Small intestine (tissue), 16 donors: ENCODE results near the gene CYP4F3. TPM values are rescaled to one million over a fixed set of nuclear protein-coding genes. Genes with fewer than 3 reads are reported as not detected.
"Not testable (repeated sequence)": the region's sequence is repeated elsewhere in the genome, so short reads cannot be mapped to it uniquely, and the experiment has no call there.

ENCODE experiments used
- DNase-seq, 2 donors: peaks; one replicate each; pipeline versions ENCODE4 v3.0.0 to v3.0.0-alpha.2; 2013
- FAIRE-seq: peaks from 2 replicates; lab custom pipeline; 2012; peaks lifted over from hg19 to GRCh38; lab: Jason Lieb, UNC
- H3K27ac ChIP-seq, 3 donors: one replicate each; pipeline ENCODE4 v1.5.1; 2013; ENCODE audit warnings: low read length in 2 of 3, mild to moderate bottlenecking in 2 of 3, control low read depth in 1 of 3, inconsistent platforms in 1 of 3, low read depth in 1 of 3, moderate library complexity in 1 of 3
- H3K27me3 ChIP-seq, 3 donors: one replicate each; pipeline ENCODE4 v1.6.1; 2013; ENCODE audit warnings: low read length in 3 of 3, inconsistent platforms in 1 of 3; ENCODE audit not compliant: control insufficient read depth in 3 of 3, insufficient read depth in 3 of 3
- H3K36me3 ChIP-seq, 3 donors: one replicate each; pipeline ENCODE4 v1.6.1; 2013; ENCODE audit warnings: low read length in 3 of 3, inconsistent platforms in 1 of 3, low read depth in 1 of 3, mild to moderate bottlenecking in 1 of 3, moderate library complexity in 1 of 3; ENCODE audit not compliant: control insufficient read depth in 3 of 3, insufficient read depth in 2 of 3
- H3K4me1 ChIP-seq, 3 donors: one replicate each; pipeline ENCODE4 v1.6.1; 2013; ENCODE audit warnings: low read length in 2 of 3, inconsistent platforms in 1 of 3, low read depth in 1 of 3, mild to moderate bottlenecking in 1 of 3, moderate library complexity in 1 of 3; ENCODE audit not compliant: control insufficient read depth in 3 of 3, insufficient read depth in 2 of 3
- H3K4me3 ChIP-seq, 3 donors: one replicate each; pipeline ENCODE4 v1.5.1; 2013; ENCODE audit warnings: low read length in 3 of 3, control low read depth in 1 of 3, inconsistent platforms in 1 of 3, low read depth in 1 of 3, mild to moderate bottlenecking in 1 of 3, moderate library complexity in 1 of 3
- H3K9me3 ChIP-seq, 2 donors: one replicate each; pipeline ENCODE4 v1.6.1; 2013; ENCODE audit warnings: low read depth in 1 of 2, low read length in 1 of 2; ENCODE audit not compliant: control insufficient read depth in 2 of 2, insufficient read depth in 1 of 2
- WGBS, 3 donors: extraction: QIAGEN DNeasy Blood & Tissue Kit; methylation state at CpG; one replicate each; pipeline ENCODE4 v1.1.7; 2013; 5-methylcytosine and 5-hydroxymethylcytosine counted together
- long read RNA-seq, 10 donors: transcript quantifications; one replicate each; lab custom pipeline, GENCODE V29; 2026
- polyA plus RNA-seq, 4 donors: library from polyadenylated mRNA; stranded (reverse) in 3 of 4; unstranded in 1 of 4; fragments of 200-250 nt in 3 of 4; fragments of 120-200 nt in 1 of 4; gene quantifications; one replicate each; pipeline versions ENCODE4 v1.2.1 to v1.2.3, GENCODE V29; 2013
- donor health status: healthy with polysubstance abuse.
- donor health status: control.
- donor health status: control.
- donor health status: Bipolar disorder and iron deficiency.
- donor health status: healthy.

Gene CYP4F3, protein sequence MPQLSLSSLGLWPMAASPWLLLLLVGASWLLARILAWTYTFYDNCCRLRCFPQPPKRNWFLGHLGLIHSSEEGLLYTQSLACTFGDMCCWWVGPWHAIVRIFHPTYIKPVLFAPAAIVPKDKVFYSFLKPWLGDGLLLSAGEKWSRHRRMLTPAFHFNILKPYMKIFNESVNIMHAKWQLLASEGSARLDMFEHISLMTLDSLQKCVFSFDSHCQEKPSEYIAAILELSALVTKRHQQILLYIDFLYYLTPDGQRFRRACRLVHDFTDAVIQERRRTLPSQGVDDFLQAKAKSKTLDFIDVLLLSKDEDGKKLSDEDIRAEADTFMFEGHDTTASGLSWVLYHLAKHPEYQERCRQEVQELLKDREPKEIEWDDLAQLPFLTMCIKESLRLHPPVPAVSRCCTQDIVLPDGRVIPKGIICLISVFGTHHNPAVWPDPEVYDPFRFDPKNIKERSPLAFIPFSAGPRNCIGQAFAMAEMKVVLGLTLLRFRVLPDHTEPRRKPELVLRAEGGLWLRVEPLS
- polyA plus RNA-seq, result 10 to 100 TPM in 2 of 4 donors, 1 to 10 TPM in 2; 2.3 to 15.2 (median 7.9) TPM
- long read RNA-seq, donor 1, result 0 reads
- long read RNA-seq, donor 2, result 0 reads
- long read RNA-seq, donor 3, result 0 reads
- long read RNA-seq, donor 4, result 0 reads
- long read RNA-seq, donor 5, result 0 reads
- long read RNA-seq, donor 6, partial matches to known transcripts, result 0 of 1 reads
- long read RNA-seq, donor 6, other reads (novel, unspliced or antisense), result 0 of 1 reads
- long read RNA-seq, donor 7, result 0 reads
- long read RNA-seq, donor 8, result 0 reads
- long read RNA-seq, donor 9, result 0 reads
- long read RNA-seq, donor 10, result 0 reads

DNA sequence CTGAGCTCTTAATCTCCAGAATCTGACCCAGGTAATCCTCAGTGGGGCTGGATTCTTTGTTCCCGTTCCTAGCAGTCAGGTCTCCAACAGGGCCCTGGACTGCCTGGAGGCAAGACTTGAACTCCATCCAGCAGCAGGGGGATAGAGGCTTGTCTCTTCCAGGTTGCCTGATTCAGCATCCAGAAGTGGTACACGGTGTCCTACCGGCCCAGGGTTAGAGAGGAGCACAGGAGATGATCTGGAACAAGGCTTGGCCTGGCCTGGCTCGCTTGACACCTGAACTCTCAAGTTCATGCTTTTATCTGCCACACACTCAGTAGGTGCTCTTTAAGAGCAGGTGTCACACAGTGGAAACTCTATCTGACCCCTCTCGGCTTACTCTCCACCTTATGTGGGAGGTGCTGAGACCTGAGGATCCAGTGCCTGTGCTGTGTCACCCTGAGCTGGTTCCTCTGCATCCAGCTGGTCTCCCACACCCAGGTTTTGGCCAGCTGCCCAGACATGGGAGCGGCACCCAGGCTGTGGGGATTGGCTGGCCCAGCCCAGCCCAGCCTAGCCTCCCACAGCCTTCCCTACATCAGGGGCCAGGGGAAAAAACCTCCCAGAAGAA, at the start of gene CYP4F3:
Gene CYP4F3 (plus strand): TSS at position 604 of the 610 bp plus-strand sequence. CDS start 519 bp downstream, outside the sequence.
- peak; percentile 95 to 99 for DNase-seq
- FAIRE-seq, result no peak

GRCh38 chr19:15591796-15592195, 48.9 kb upstream of the CYP4F3 start:
- Histone ChIP-seq H3K27me3 (peaks cover 0 to 4% (median 0%) of the 10 kb centered on the region in 3 donors), H3K36me3 (no peaks in the 10 kb centered on the region), H3K4me1 (no peaks in the 10 kb centered on the region), H3K27ac (no peak overlapping the region), H3K4me3 (no peak overlapping the region), H3K9me3 (peaks cover 0 to 6% of the 10 kb centered on the region in 2 donors)
- DNase-seq, result no peak
- FAIRE-seq, result no peak
- 63 to 68% (median 65%) methylated on average over 4 of the region's 4 CpGs for WGBS, 3 donors

More for the DNA sequence above, at the start of gene CYP4F3:
- peak within 1 kb of the TSS; percentile 91 to 98 (median 91) for H3K27ac ChIP-seq
- WGBS, 3 donors, result 9 to 42% (median 19%) methylated on average over 6 of the region's 6 CpGs
- peak within 1 kb of the TSS in 1 of 3 donors; percentile 46 for H3K4me3 ChIP-seq
- H3K36me3 ChIP-seq, result no peaks in the 10 kb centered on the region
- H3K4me1 ChIP-seq, result peaks cover 0 to 29% (median 2%) of the 10 kb centered on the region in 3 donors
- no peaks in the 10 kb centered on the region for H3K9me3 ChIP-seq
- no peaks in the 10 kb centered on the region for H3K27me3 ChIP-seq

- H3K27ac ChIP-seq, DNase-seq, H3K9me3 ChIP-seq, H3K4me3 ChIP-seq, H3K36me3 ChIP-seq, FAIRE-seq, H3K27me3 ChIP-seq, H3K4me1 ChIP-seq: not testable (repeated sequence)
- 23 to 39% (median 27%) methylated on average over 2 to 5 of the region's 5 CpGs for WGBS, 3 donors
Observed at GRCh38 chr19:15592506-15592905, 48.2 kb upstream of the CYP4F3 start.

GRCh38 chr19:15593766-15594165, 46.9 kb upstream of the CYP4F3 start:
- WGBS, 3 donors, result 52 to 66% (median 64%) methylated on average over 3 to 4 of the region's 4 CpGs
- FAIRE-seq, result not testable (repeated sequence)

GRCh38 chr19:15595069-15595468, 45.6 kb upstream of the CYP4F3 start:
- WGBS, 3 donors, result 8 to 29% (median 14%) methylated on average over 6 of the region's 6 CpGs
- DNase-seq, result no peak

More at GRCh38 chr19:15593766-15594165, 46.9 kb upstream of the CYP4F3 start:
- DNase-seq, H3K27ac ChIP-seq, H3K27me3 ChIP-seq, H3K4me3 ChIP-seq, H3K9me3 ChIP-seq, H3K36me3 ChIP-seq, H3K4me1 ChIP-seq: not testable (repeated sequence)

DNA sequence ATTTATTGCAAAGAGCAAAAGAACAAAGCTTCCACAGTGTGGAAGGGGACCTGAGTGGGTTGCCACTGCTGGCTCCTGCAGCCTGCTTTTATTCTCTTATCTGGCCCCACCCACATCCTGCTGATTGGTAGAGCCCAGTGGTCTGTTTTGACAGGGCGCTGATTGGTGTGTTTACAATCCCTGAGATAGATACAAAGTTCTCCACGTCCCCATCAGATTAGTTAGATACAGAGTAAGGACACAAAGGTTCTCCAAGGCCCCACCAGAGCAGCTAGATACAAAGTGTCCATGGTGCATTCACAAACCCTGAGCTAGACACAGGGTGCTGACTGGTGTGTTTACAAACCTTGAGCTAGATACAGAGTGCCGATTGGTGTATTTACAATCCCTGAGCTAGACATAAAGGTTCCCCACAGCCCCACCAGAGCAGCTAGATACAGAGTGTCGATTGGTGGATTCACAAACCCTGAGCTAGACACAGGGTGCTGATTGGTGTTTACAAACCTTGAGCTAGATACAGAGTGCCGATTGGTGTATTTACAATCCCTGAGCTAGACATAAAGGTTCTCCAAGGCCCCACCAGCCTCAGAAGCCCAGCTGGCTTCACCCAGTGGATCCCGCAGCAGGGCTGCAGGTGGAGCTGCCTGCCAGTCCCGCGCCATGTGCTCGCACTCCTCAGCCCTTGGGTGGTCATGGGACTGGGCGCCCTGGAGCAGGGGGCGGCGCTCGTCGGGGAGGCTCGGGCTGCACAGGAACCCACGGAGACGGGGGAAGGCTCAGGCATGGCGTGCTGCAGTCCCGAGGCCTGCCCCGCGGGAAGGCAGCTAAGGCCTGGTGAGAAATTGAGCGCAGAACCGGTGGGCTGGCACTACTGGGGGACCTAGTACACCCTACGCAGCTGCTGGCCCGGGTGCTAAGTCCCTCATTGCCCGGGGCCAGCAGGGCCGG, 32.4 kb upstream of the CYP4F3 start:
- not testable (repeated sequence) for H3K4me1 ChIP-seq, H3K27ac ChIP-seq, H3K27me3 ChIP-seq, FAIRE-seq, H3K9me3 ChIP-seq, H3K4me3 ChIP-seq, H3K36me3 ChIP-seq, DNase-seq
- 77 to 88% (median 87%) methylated on average over 15 to 27 of the region's 27 CpGs for WGBS, 3 donors

More at GRCh38 chr19:15595069-15595468, 45.6 kb upstream of the CYP4F3 start:
- H3K27me3 ChIP-seq, result peaks cover 0 to 4% (median 0%) of the 10 kb centered on the region in 3 donors
- FAIRE-seq, result no peak
- no peaks in the 10 kb centered on the region for H3K4me1 ChIP-seq
- no peak overlapping the region for H3K27ac ChIP-seq
- H3K9me3 ChIP-seq, result peaks cover 0 to 6% of the 10 kb centered on the region in 2 donors
- H3K36me3 ChIP-seq, result no peaks in the 10 kb centered on the region
- no peak overlapping the region for H3K4me3 ChIP-seq

- no peak overlapping the region for H3K27ac ChIP-seq
- no peaks in the 10 kb centered on the region for H3K9me3 ChIP-seq
- DNase-seq, result no peak
- H3K36me3 ChIP-seq, result no peaks in the 10 kb centered on the region
- H3K4me3 ChIP-seq, result no peak overlapping the region
- WGBS, 3 donors, result 75 to 81% (median 77%) methylated on average over 8 of the region's 8 CpGs
- FAIRE-seq, result no peak
- H3K27me3 ChIP-seq, result no peaks in the 10 kb centered on the region
- peaks cover 0 to 2% (median 0%) of the 10 kb centered on the region in 3 donors for H3K4me1 ChIP-seq
Observed at GRCh38 chr19:15609261-15609660, 31.4 kb upstream of the CYP4F3 start.
